Pons (tissue), 1 donor: ENCODE measurements around the gene RRM2.
A peak's percentile ranks its signal among the peaks of the same experiment; 100 is the strongest.

Experiments
- DNase-seq: peaks from one replicate; pipeline ENCODE4 v3.0.0-alpha.2; 2016; ENCODE audit warnings: low spot score

Gene RRM2

GRCh38 chr2:10158681-10159080 lies 36.1 kb downstream of the RRM2 start:
- DNase-seq: no peak

GRCh38 chr2:10159086-10159485 lies 36.5 kb downstream of the RRM2 start:
- no peak for DNase-seq

GRCh38 chr2:10159581-10160131 lies 37.1 kb downstream of the RRM2 start:
- peak; percentile 37 for DNase-seq

DNA sequence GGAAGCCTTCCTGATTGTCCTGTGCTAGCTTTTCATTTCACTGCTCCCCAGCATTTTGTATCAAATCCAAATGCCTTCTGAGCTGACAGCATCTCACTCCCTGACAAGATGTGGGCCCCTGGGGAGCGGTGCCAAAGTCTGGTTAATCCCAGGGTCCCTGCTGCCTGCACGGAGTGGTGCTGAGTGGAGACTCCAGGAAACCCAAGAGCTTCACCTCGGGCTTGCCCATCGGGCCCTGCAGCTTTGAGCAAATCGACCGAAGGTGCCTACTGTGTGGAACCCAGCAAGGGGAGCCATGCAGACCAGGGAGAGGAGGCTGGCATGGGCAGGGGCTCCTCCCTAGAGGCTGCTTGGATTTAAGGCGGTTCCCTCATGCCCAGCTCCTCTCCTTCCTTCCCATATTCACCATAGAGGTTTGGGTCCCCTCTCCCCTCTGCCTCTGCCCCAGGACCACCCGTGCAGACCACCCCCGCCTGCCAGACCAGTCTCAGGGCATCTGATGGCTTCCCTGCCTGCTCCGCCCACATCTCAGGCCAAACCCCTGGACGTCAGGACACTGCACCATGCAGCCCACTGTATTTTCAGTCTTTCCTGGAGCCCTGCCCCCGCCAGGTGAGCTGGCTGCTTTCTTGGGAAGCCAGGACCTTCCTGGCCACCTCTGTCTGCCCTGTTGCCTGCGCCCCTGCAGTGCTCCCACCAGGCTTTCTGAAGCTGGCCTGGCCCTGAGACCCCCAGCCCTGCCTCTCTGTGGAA lies 37.8 kb downstream of the RRM2 start:
- no peak for DNase-seq

DNA sequence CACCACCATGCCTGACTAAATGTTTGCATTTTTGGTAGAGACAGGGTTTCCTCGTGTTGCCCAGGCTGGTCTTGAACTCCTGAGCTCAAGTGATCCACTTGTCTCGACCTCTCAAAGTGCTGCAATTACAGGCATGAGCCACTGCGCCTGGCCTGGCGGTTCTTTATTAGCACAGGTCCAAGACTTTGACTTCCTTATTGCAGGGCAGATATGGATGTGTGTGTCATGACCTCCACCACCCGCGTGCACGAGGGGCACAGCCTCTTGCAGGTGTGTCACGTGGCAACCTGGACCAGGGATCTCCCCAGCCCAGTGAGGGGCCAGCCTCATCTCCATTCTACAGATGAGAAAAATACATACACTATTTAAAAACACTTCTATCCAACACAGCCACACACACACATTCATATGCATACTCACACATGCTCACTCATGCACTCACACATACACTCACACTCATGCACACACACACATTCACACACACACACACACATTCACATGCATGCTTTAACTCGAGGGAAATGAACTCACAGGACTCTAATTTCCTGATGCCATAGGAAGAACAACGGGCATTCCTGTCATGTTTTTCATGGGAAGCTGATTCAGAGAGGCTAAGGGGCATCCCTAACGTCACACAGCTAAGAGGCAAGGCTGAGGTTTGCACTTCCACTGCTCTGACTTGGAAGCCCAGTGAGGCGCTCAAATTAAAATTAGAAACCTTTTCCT lies 38.8 kb downstream of the RRM2 start:
- no peak for DNase-seq

- DNase-seq: no peak
Measured at GRCh38 chr2:10161961-10162441, 39.5 kb downstream of the RRM2 start.

GRCh38 chr2:10162586-10163497 lies 40.3 kb downstream of the RRM2 start:
- peak; percentile 42 for DNase-seq

- no peak for DNase-seq
Measured at GRCh38 chr2:10163498-10164486, 41.3 kb downstream of the RRM2 start.

- DNase-seq: no peak
Measured at GRCh38 chr2:10164601-10165000, 42.1 kb downstream of the RRM2 start.

DNA sequence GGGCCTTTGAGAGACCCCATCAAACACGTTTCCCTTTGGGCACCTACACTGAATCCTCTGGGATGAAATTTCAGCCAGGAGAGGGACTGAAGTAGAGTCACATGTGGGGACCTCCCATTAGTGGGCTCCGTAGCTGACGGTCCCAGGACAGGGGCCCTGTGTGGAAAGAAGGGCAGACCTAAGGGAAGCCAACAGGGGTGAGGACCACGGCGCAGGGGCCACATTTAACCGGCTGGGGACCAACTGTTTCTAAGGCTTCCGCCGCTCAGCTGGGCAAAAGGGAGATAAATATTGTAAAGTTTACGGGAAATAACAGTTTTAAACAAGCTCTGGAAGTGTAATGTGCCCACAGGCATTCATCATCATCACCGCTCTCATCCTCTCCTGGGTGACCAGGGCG lies 42.7 kb downstream of the RRM2 start:
- no peak for DNase-seq

GRCh38 chr2:10165861-10166675 lies 43.5 kb downstream of the RRM2 start:
- DNase-seq: no peak

DNA sequence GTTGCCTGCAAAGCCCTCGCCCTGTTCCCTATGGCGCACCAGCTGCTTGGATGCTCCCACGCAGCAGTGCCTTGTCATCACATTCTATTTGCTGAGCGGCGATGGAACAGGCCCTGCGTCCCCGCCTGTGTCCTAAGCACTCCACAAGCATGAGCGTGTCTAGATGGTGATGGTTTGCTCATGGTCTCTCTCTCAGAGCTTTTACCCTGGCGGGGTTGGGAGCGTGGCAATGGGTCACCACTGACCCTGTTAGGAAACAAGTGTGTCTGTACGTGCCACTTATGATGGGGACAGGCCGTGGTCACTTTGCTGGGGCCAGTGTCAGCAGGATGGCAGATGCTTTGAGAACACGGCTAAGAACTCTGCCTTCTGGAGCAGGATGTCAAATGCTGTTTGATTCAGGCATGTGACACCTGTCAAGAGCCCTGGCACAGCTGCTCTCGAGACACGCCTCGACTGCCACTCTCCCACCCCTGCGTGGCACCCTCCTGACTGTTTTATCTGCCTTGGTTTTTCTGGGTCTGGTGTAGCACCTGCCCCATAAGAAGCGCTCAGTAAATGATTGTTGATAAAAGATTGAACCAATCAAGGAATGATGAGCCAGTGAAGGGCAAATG lies 44.2 kb downstream of the RRM2 start:
- no peak for DNase-seq

- DNase-seq: no peak
Measured at GRCh38 chr2:10167316-10167715, 44.8 kb downstream of the RRM2 start.

DNA sequence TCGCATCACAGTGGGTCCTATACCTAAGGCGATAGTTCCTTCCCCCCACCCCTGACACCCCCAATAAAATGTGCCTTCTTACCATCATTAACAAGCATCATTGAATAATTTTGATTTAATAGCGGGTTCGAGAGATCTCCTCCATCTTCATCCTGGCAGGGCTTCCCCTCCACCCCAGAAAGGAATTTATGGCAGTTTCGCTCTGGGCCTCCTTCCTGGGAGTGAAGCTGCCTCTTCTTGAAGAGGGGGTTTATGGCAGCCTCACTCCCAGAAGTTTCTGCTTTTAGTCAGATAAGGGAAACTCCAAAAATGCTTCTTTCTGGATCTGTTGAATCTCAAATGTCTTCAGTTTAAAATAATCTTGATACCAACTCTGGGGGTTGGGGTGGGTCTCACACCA lies 45.7 kb downstream of the RRM2 start:
- DNase-seq: no peak

DNA sequence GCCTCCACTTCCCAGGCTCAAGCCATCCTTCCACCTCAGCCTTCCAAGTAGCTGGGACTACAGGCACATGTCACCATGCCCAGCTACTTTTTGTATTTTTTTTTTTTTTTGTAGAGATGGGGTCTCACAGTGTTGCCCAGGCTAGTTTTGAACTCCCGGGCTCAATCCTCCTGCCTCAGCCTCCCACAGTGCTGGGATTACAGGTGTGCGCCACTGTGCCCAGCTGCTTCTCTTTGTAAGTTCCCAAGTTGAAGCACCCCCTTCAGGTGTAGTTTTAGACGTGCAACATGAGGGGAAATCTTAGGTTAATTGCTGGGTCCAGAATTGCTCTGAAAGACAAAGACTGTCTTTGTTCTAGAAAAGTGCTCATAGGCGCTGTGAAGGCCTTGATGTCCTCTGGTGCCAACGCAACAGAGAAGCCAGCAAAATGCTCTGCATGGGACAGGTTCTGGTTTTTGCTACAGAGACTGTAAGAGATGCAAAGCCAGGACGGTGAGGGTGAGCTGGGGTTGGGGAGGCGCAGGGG lies 46.6 kb downstream of the RRM2 start:
- DNase-seq: no peak

- no peak for DNase-seq
Measured at GRCh38 chr2:10169581-10169980, 47.0 kb downstream of the RRM2 start.

DNA sequence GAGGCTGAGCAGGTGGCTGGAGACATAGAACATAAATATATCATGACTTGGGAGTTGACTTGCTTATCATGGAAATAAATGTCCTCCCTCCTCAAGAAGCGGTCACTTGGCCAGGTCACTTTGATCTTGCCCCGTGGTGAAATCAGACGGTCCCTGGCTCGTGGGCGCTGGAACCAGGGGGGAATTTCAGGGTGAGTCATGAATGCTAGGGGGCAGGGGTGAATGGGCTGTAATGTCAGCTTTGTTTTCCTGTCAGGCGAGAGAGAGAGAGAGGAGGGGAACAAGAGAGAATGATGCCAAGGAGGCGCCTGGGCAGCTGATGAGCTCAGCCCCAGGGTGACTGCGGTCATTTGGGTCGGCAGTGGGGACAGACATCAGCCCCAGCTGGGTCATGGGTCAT lies 47.7 kb downstream of the RRM2 start:
- no peak for DNase-seq

GRCh38 chr2:10171006-10171800 lies 48.7 kb downstream of the RRM2 start:
- no peak for DNase-seq
